ENCODE data around the gene SMCO2. TPM values are rescaled to one million over a fixed set of nuclear protein-coding genes. Genes with fewer than 3 reads are reported as not detected.
A peak's percentile ranks its signal among the peaks of the same experiment; 100 is the strongest.

SMCO2 gene
- total RNA-seq, 1 experiment from 2014 or later: not detected

DNA sequence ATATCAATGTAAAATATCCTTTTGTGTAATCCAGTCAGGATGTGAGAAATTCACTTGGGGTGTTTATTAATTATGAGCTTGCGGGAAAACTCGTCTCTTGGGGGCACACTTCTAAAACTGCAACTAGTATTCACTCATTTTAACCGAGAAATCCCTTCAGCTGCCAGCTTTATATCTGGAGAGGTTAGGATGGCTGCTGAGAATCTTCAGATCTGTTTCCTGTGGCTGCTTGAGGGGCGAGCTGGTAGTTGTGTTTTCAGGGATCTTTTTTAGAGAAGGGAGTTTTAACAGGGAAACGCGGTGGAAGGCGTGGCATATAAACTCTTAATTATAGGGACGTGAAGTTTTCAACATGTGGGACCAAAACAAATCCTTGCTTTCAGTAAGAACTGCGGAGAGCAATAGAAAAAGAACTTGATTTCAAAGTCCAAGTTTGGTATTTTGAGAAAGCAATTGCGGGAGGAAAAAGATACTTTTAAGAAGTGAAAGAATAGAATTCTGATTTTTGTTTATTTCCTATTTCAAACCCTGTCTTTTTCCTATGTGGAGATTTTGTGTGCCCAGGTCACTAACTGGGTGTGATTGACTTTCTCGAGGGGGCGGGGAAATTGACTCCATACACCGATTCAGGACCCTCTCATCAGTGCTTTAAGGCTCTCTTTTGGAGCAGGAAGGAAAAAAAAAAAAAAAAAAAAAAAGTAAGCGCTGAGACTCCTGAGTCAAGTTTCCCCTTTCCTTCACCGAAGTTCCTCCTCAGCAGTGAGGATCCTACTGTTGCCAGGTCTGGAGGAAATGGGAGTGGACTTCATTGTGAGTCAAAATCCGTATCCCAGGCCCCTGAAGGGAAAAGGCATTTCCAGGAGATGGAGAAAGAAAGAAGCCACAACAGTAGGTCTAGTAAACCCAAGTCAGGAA, 78.6 kb downstream of the SMCO2 start:
- H2AFZ ChIP-seq (ENCODE audit: low read depth, low read length, poor library complexity, severe bottlenecking): no peak overlapping the region
- peaks cover 58% of the 10 kb centered on the region for H3K79me2 ChIP-seq (ENCODE audit: insufficient read depth, low read length)
- no peak for ATAC-seq
- intact Hi-C loops (cut with micrococcal nuclease): loop anchor here (2.0 kb wide), 2 partner anchors 24 to 110 kb away; no protein-coding TSS in a partner anchor
- H3K4me1 ChIP-seq (ENCODE audit: control insufficient read depth in 1 of 2, insufficient read depth in 2 of 2, low read length in 2 of 2): peaks cover 15 to 37% of the 10 kb centered on the region in 2 experiments
- TF ChIP-seq, protein P1, sequence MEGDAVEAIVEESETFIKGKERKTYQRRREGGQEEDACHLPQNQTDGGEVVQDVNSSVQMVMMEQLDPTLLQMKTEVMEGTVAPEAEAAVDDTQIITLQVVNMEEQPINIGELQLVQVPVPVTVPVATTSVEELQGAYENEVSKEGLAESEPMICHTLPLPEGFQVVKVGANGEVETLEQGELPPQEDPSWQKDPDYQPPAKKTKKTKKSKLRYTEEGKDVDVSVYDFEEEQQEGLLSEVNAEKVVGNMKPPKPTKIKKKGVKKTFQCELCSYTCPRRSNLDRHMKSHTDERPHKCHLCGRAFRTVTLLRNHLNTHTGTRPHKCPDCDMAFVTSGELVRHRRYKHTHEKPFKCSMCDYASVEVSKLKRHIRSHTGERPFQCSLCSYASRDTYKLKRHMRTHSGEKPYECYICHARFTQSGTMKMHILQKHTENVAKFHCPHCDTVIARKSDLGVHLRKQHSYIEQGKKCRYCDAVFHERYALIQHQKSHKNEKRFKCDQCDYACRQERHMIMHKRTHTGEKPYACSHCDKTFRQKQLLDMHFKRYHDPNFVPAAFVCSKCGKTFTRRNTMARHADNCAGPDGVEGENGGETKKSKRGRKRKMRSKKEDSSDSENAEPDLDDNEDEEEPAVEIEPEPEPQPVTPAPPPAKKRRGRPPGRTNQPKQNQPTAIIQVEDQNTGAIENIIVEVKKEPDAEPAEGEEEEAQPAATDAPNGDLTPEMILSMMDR (IDR thresholded peaks at IDR 0.05 in 2 of 3, conservative IDR thresholded peaks at IDR 0.05 in 1 of 3; ENCODE audit: borderline replicate concordance in 1 of 3, insufficient read depth in 1 of 3, low read depth in 2 of 3, low read length in 2 of 3): 0 out of 6 replicates have a peak, but pooled peaks of 1 of the 3 experiments have one; percentile 10
- no peak for TF ChIP-seq SP1 (IDR thresholded peaks at IDR 0.05; ENCODE audit: low read depth)
- ChIA-PET RAD21 (ENCODE audit: low non-redundant PET in 1 of 2, low total read pairs in 2 of 2, uncharacterized antibody in 2 of 2, unreplicated experiment in 2 of 2) (no interaction called here), CTCF (no interaction called here), POLR2A (interaction anchor here (1.2 to 1.7 kb wide), 4 partner anchors 12 to 36 kb away, joined by 3 to 10 read pairs (median 6); no protein-coding TSS in a partner anchor)
- no peak for DNase-seq (ENCODE audit: low read depth, low spot score)
- H3K9ac ChIP-seq (ENCODE audit: low read length): peak overlapping the region; percentile 71
- BruUV-seq (replicated peaks): TSS peak; percentile 58
- peak overlapping the region; percentile 79 for H3K4me2 ChIP-seq (ENCODE audit: low read length)
- no peaks in the 10 kb centered on the region for H3K27me3 ChIP-seq (ENCODE audit: insufficient read depth, low read length)
- H3K27ac ChIP-seq (ENCODE audit: low read depth, low read length): peak overlapping the region; percentile 83; the same call in 1 of the 2 replicates
- H4K20me1 ChIP-seq (ENCODE audit: insufficient read depth): no peaks in the 10 kb centered on the region
- peak overlapping the region; percentile 61 to 86 for H3K4me3 ChIP-seq (replicated peaks in 1 of 2; ENCODE audit: low read depth in 1 of 2, low read length in 2 of 2)
- H3K36me3 ChIP-seq (ENCODE audit: control insufficient read depth in 1 of 2, insufficient read depth in 2 of 2, low read length in 2 of 2): no peaks in the 10 kb centered on the region
- H3K9me2 ChIP-seq (ENCODE audit: insufficient read depth): no peaks in the 10 kb centered on the region
- H3K9me3 ChIP-seq (ENCODE audit: control insufficient read depth in 1 of 2, insufficient read depth in 1 of 2, low read depth in 1 of 2, low read length in 2 of 2): no peaks in the 10 kb centered on the region

DNA sequence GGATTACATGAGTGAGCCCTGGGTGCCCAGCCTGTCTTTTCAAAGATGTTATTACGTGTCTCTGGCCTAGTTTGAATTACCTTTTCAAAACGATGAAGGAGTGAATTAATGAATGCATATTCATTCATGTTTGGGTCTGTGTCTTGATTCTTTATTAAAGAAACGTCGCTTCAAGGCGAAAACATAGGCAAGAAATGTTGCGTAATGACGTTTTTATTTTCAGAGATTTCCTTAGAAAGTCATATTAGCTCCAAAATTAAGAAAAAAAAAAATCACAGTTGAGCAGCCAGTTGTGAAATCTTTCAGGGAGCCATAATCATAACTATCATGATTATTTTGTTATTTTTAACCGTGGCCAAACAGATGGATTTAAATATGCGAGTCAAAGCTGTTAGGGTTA, 81.0 kb downstream of the SMCO2 start:
- intact Hi-C loops (cut with micrococcal nuclease): no loop called here
- DNase-seq (ENCODE audit: low read depth, low spot score) (no peak), ATAC-seq (no peak)
- H3K9me3 ChIP-seq (ENCODE audit: control insufficient read depth in 1 of 2, insufficient read depth in 1 of 2, low read depth in 1 of 2, low read length in 2 of 2): no peaks in the 10 kb centered on the region
- peaks cover 27 to 46% of the 10 kb centered on the region in 2 experiments for H3K4me1 ChIP-seq (ENCODE audit: control insufficient read depth in 1 of 2, insufficient read depth in 2 of 2, low read length in 2 of 2)
- H3K4me2 ChIP-seq (ENCODE audit: low read length): no peak overlapping the region
- RAD21 ChIA-PET (ENCODE audit: low non-redundant PET in 1 of 2, low total read pairs in 2 of 2, uncharacterized antibody in 2 of 2, unreplicated experiment in 2 of 2): no interaction called here
- H3K9ac ChIP-seq (ENCODE audit: low read length): no peak overlapping the region
- H3K9me2 ChIP-seq (ENCODE audit: insufficient read depth): no peaks in the 10 kb centered on the region
- no peaks in the 10 kb centered on the region for H3K27me3 ChIP-seq (ENCODE audit: insufficient read depth, low read length)
- H3K27ac ChIP-seq (ENCODE audit: low read depth, low read length): no peak overlapping the region
- no peaks in the 10 kb centered on the region for H3K36me3 ChIP-seq (ENCODE audit: control insufficient read depth in 1 of 2, insufficient read depth in 2 of 2, low read length in 2 of 2)
- CTCF ChIA-PET: no interaction called here
- H2AFZ ChIP-seq (ENCODE audit: low read depth, low read length, poor library complexity, severe bottlenecking): no peak overlapping the region
- peaks cover 82% of the 10 kb centered on the region for H3K79me2 ChIP-seq (ENCODE audit: insufficient read depth, low read length)
- TF ChIP-seq FOSL1 (IDR thresholded peaks at IDR 0.05; ENCODE audit: low read depth): no peak
- no peak for TF ChIP-seq POLR2A (IDR thresholded peaks at IDR 0.05; ENCODE audit: borderline replicate concordance, extremely low read depth, insufficient read depth, insufficient read length)
- TF ChIP-seq ELF1 (IDR thresholded peaks at IDR 0.05; ENCODE audit: borderline replicate concordance, low read depth): no peak
- TF ChIP-seq ZNF274 (IDR thresholded peaks at IDR 0.05; ENCODE audit: low read depth, low read length): no peak
- TF ChIP-seq, protein P2, sequence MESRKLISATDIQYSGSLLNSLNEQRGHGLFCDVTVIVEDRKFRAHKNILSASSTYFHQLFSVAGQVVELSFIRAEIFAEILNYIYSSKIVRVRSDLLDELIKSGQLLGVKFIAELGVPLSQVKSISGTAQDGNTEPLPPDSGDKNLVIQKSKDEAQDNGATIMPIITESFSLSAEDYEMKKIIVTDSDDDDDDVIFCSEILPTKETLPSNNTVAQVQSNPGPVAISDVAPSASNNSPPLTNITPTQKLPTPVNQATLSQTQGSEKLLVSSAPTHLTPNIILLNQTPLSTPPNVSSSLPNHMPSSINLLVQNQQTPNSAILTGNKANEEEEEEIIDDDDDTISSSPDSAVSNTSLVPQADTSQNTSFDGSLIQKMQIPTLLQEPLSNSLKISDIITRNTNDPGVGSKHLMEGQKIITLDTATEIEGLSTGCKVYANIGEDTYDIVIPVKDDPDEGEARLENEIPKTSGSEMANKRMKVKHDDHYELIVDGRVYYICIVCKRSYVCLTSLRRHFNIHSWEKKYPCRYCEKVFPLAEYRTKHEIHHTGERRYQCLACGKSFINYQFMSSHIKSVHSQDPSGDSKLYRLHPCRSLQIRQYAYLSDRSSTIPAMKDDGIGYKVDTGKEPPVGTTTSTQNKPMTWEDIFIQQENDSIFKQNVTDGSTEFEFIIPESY (IDR thresholded peaks at IDR 0.05; ENCODE audit: extremely low read depth, insufficient replicate concordance, low read length): no peak
- no peak for TF ChIP-seq SRF (IDR thresholded peaks at IDR 0.05; ENCODE audit: low read depth)
- no peak for TF ChIP-seq ZFX (IDR thresholded peaks at IDR 0.05)
- TF ChIP-seq, protein P3, sequence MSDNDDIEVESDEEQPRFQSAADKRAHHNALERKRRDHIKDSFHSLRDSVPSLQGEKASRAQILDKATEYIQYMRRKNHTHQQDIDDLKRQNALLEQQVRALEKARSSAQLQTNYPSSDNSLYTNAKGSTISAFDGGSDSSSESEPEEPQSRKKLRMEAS (IDR thresholded peaks at IDR 0.05): no peak
- no peak overlapping the region for H3K4me3 ChIP-seq (replicated peaks in 1 of 2; ENCODE audit: low read depth in 1 of 2, low read length in 2 of 2)
- no TSS peak for BruUV-seq (replicated peaks)
- no peaks in the 10 kb centered on the region for H4K20me1 ChIP-seq (ENCODE audit: insufficient read depth)
- POLR2A ChIA-PET: no interaction called here
